GM19463 (cell line): ENCODE data around the gene MROH8.
"Not testable (repeated sequence)": the region's sequence is repeated elsewhere in the genome, so short reads cannot be mapped to it uniquely, and the experiment has no call there.

Source experiments
- ATAC-seq: cut with Tn5 transposase; IDR thresholded peaks from one replicate; pipeline ENCODE4 v1.9.1; 2021; ENCODE audit warnings: mild to moderate bottlenecking, moderate library complexity; ENCODE audit not compliant: unreplicated experiment

The MROH8 gene

GRCh38 chr20:37095599-37096414 lies 83.5 kb downstream of the MROH8 start, which contains the start of gene RBL1:
Gene RBL1, minus strand, starts transcription at chr20:37095997. Its CDS starts 69 bp downstream, at chr20:37095928.
- ATAC-seq = peak; percentile 74

- peak; percentile 12 for ATAC-seq
Observed at GRCh38 chr20:37095108-37095598, 84.2 kb downstream of the MROH8 start.

- ATAC-seq = no peak
Observed at GRCh38 chr20:37090407-37090806, 88.9 kb downstream of the MROH8 start.

GRCh38 chr20:37081717-37082289 lies 97.5 kb downstream of the MROH8 start:
- ATAC-seq = no peak

- ATAC-seq = no peak
Observed at GRCh38 chr20:37077009-37077408, 102.3 kb downstream of the MROH8 start.

GRCh38 chr20:37075932-37076685 lies 103.2 kb downstream of the MROH8 start:
- no peak for ATAC-seq

GRCh38 chr20:37072293-37073196 lies 106.8 kb downstream of the MROH8 start:
- no peak for ATAC-seq

- no peak for ATAC-seq
Observed at GRCh38 chr20:37071481-37071911, 107.9 kb downstream of the MROH8 start.

- ATAC-seq = not testable (repeated sequence)
Observed at GRCh38 chr20:37069563-37069962, 109.8 kb downstream of the MROH8 start.

GRCh38 chr20:37066168-37066567 lies 113.2 kb downstream of the MROH8 start:
- no peak for ATAC-seq

- no peak for ATAC-seq
Observed at GRCh38 chr20:37055276-37055675, 124.1 kb downstream of the MROH8 start.

- ATAC-seq = no peak
Observed at GRCh38 chr20:37053230-37053950, 126.0 kb downstream of the MROH8 start.
